Occipital lobe (tissue), 2 donors: ENCODE measurements around the gene SEC61G. TPM values are rescaled to one million over a fixed set of nuclear protein-coding genes. Genes with fewer than 3 reads are reported as not detected.
A peak's percentile ranks its signal among the peaks of the same experiment; 100 is the strongest.

ENCODE experiments used
- DNase-seq: peaks from one replicate; lab custom pipeline; 2025; lab: John Stamatoyannopoulos, UW
- total RNA-seq: library from RNA; depleted of rRNA; stranded (reverse); fragments of >200 nt; gene quantifications from one replicate; pipeline ENCODE4 v1.2.3, GENCODE V29; 2014

Gene SEC61G
- total RNA-seq: 124 TPM

GRCh38 chr7:54758702-54759592 lies at the start of gene SEC61G:
TSS of gene SEC61G (minus strand) at chr7:54759211. CDS start at chr7:54757588, 1,623 bp downstream.
- peak; percentile 95 for DNase-seq

GRCh38 chr7:54802841-54803240 lies 43.8 kb upstream of the SEC61G start:
- no peak for DNase-seq

GRCh38 chr7:54802114-54802513 lies 43.1 kb upstream of the SEC61G start:
- no peak for DNase-seq

- no peak for DNase-seq
Measured at GRCh38 chr7:54799792-54800191, 40.8 kb upstream of the SEC61G start.

- no peak for DNase-seq
Measured at GRCh38 chr7:54798530-54798929, 39.5 kb upstream of the SEC61G start.

- DNase-seq: no peak
Measured at GRCh38 chr7:54796853-54797252, 37.8 kb upstream of the SEC61G start.

- DNase-seq: no peak
Measured at GRCh38 chr7:54796150-54796549, 37.1 kb upstream of the SEC61G start.

GRCh38 chr7:54792383-54792782 lies 33.4 kb upstream of the SEC61G start:
- no peak for DNase-seq

GRCh38 chr7:54788664-54789063 lies 29.7 kb upstream of the SEC61G start:
- peak; percentile 8 for DNase-seq

GRCh38 chr7:54785261-54785660 lies 26.2 kb upstream of the SEC61G start:
- no peak for DNase-seq

GRCh38 chr7:54783952-54784351 lies 24.9 kb upstream of the SEC61G start:
- DNase-seq: no peak

- DNase-seq: no peak
Measured at GRCh38 chr7:54782829-54783228, 23.8 kb upstream of the SEC61G start.

GRCh38 chr7:54782314-54782713 lies 23.3 kb upstream of the SEC61G start:
- DNase-seq: no peak

- DNase-seq: no peak
Measured at GRCh38 chr7:54781134-54781920, 22.3 kb upstream of the SEC61G start.

GRCh38 chr7:54780490-54780889 lies 21.5 kb upstream of the SEC61G start:
- no peak for DNase-seq

- no peak for DNase-seq
Measured at GRCh38 chr7:54778696-54779540, 19.9 kb upstream of the SEC61G start.

- DNase-seq: no peak
Measured at GRCh38 chr7:54778166-54778565, 19.2 kb upstream of the SEC61G start.

- no peak for DNase-seq
Measured at GRCh38 chr7:54774785-54775740, 16.1 kb upstream of the SEC61G start.

GRCh38 chr7:54773472-54774399 lies 14.7 kb upstream of the SEC61G start:
- DNase-seq: peak; percentile 82
